GM20000 (cell line): ENCODE data around the gene GMPPB.
A peak's percentile ranks its signal among the peaks of the same experiment; 100 is the strongest.

ENCODE experiments used
- DNase-seq: peaks from one replicate; pipeline ENCODE4 v3.0.0; 2012; ENCODE audit warnings: low spot score
- CTCF ChIP-seq: IDR thresholded peaks from 2 replicates; pipeline ENCODE4 v1.5.1; 2012; ENCODE audit warnings: mild to moderate bottlenecking, control low read depth; ENCODE audit errors: extremely low read depth, missing control alignments

GMPPB gene

GRCh38 chr3:49704629-49705028, 19.1 kb downstream of the GMPPB start:
- DNase-seq: no peak
- TF ChIP-seq CTCF: no peak

- no peak for TF ChIP-seq CTCF
- no peak for DNase-seq
Observed at GRCh38 chr3:49703956-49704355, 19.8 kb downstream of the GMPPB start.

GRCh38 chr3:49703443-49703927, 20.3 kb downstream of the GMPPB start:
- peak; percentile 80 for TF ChIP-seq CTCF
- peak; percentile 92 for DNase-seq

- no peak for DNase-seq
- TF ChIP-seq CTCF: no peak
Observed at GRCh38 chr3:49702672-49703071, 21.1 kb downstream of the GMPPB start.

- no peak for DNase-seq
- TF ChIP-seq CTCF: no peak
Observed at GRCh38 chr3:49701388-49702077, 22.2 kb downstream of the GMPPB start.

GRCh38 chr3:49700453-49701128, 23.2 kb downstream of the GMPPB start:
- DNase-seq: no peak
- no peak for TF ChIP-seq CTCF

- no peak for DNase-seq
- no peak for TF ChIP-seq CTCF
Observed at GRCh38 chr3:49700014-49700413, 23.7 kb downstream of the GMPPB start.
